GM21825 (cell line): ENCODE data around the gene LGI2.
A peak's percentile ranks its signal among the peaks of the same experiment; 100 is the strongest.

Experiments used
- ATAC-seq: cut with Tn5 transposase; IDR thresholded peaks from one replicate; pipeline ENCODE4 v1.9.1; 2021; ENCODE audit warnings: mild to moderate bottlenecking, moderate library complexity; ENCODE audit not compliant: unreplicated experiment

The LGI2 gene

DNA sequence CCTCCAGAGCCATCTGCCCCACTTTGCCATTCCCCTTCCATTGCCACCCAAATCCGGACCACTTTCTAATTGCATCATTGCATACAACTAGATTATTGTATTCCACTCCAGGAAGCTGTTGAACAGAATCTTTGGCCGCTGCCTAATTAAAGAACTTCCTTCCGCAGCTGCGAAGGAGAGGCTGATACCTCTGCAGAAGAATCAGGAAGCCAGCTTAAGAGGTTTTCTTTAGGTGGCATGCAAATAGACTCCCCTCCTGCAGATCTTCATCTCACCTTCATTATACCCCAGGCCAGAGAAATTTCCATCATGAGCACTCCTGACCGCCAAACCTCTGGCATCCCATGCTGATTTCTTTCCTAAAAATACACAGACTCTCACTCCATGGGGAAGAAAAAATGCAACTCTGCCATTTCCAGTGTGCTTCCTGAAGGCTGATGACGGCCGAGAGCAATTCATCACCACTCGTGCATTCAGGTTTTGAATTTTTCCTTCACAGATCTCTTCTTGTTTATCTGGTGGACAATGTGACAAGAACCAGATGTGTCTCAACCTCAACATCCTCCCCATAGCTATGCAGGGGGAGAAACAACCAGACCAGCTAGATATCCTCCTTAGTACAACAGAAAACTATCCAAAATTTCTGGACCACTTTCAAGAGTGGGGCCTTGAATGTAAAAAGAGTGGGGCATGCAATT is 31.2 kb downstream of the LGI2 start:
- ATAC-seq: no peak

GRCh38 chr4:24995346-24995919 is 35.3 kb downstream of the LGI2 start:
- ATAC-seq: no peak

GRCh38 chr4:24993551-24994080 is 37.1 kb downstream of the LGI2 start:
- ATAC-seq: no peak

DNA sequence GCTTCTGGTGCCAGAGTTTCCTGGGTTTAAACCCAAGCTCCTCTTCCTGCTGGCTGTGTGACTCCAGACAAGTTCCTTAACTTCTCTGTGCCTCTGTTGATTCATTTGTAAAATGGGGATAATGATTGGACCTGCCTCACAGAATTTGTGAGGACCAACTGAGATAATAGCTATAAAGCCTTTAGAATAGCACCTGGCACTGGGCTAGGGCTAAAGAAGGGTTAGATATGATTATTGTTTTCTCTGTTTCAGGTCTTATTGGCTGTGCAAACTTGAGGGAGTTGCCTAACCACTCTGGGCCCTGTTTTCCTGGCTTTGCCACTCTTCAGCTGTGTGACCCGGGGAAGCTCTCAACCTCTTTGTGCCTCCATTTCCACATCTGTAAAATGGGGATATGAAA is 37.8 kb downstream of the LGI2 start:
- ATAC-seq: no peak

- no peak for ATAC-seq
Measured at GRCh38 chr4:24991015-24991414, 39.7 kb downstream of the LGI2 start.

DNA sequence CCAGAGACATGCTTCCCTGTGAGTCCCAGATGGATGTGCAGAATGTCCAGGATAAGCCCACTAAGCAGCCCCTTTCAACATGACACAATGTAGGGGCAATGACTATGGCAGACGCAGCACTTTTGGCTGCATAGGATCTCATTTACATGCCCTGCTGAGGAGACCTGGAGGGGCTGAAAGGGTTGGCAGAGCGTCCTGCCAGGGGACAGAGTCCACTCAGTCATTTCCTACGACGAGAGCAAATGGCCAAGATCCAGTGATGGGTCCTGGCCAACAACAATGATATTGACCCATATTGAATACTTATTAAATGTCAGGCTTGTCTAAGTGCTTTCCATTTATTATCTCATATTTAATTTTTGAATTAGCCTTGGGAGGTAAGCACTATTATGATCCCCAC is 41.4 kb downstream of the LGI2 start:
- no peak for ATAC-seq

GRCh38 chr4:24988776-24989175 is 42.0 kb downstream of the LGI2 start:
- no peak for ATAC-seq

- no peak for ATAC-seq
Measured at GRCh38 chr4:24984602-24985532, 45.9 kb downstream of the LGI2 start.

- no peak for ATAC-seq
Measured at GRCh38 chr4:24980740-24981139, 50.0 kb downstream of the LGI2 start.

DNA sequence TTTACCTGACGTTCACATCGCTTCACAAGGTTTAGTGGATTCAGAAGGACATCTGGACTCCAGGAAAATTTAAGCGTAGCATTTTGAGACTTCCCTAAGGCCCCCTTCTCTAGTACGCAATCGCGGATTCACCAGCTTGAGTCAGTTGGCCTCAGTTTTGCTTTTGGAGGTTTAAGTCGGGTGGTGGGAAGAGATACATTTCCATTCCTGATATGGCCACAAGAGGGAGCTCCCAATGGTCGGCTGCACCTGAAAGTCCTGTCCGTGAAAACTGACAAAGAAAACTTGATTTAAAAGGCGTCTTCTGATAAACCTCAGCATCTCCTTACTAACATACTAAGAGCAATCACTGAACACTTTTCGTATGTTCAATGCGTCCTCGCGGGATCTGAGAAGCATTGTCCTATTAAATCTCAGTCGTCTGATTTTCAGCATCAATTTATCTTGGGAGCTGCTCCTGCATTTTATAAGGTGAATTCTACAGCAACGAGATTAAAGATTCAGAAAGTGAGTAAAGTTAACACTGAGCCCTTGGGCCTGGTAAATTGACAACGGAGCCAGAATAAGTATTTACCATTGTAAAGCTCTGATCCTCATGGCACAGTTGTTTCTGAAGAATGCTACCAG is 50.6 kb downstream of the LGI2 start:
- ATAC-seq: peak; percentile 74

DNA sequence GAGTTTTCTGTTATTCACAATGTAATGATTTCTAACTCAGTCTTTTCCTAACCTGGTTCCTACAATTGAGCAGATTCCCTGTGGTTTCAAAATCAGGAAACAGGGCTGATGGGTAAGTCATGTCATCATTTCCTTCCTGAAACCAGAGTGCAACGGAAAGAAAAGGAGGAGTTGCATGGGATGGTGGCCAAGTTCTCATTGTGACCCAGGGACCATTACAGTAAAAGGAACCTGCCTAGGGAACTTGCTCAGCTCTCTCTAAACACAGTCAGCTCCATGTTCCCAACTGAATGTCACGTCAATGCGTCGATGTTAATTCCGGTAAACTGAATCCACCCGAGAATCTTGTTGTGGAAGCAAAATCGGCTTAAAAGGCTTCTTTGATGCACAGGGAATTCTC is 51.2 kb downstream of the LGI2 start:
- no peak for ATAC-seq

- ATAC-seq: no peak
Measured at GRCh38 chr4:24978291-24979075, 52.3 kb downstream of the LGI2 start.

DNA sequence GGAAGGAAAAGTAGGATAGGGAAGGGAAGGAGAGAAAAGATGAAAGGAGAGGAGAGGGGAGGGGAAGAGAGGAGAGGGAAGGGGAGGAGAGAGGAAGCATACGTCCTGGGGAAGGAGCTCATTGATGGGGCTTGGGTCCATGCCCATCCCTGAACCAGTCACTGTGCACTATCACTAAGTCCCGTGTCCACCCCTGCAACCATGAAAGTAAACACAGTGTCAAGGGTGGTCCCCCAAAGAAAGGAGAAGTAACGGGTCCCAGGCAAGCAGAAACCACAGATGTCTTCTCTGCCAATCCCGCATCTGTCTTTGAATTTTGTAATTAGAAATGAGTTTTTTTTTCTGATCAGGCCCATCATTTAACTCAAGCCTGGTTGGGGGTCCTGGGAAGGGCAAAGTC is 55.2 kb downstream of the LGI2 start:
- ATAC-seq: no peak

- no peak for ATAC-seq
Measured at GRCh38 chr4:24973747-24974601, 56.8 kb downstream of the LGI2 start.

DNA sequence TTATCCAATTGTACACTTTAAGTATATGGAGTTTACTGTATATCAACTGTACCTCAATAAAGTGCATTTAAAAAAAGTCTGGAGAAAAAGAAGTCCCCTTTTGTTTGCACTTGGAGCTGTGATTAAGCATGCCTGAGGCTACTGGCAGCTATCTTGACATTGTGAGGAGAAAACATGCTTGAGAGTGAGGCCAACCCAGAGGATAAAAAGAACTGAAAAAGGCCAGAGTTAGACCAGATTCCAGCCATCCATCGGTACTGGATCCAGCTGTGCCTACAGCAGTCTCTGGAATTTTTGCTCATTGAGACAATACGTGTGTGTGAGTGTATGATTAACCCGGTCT is 57.4 kb downstream of the LGI2 start:
- no peak for ATAC-seq

DNA sequence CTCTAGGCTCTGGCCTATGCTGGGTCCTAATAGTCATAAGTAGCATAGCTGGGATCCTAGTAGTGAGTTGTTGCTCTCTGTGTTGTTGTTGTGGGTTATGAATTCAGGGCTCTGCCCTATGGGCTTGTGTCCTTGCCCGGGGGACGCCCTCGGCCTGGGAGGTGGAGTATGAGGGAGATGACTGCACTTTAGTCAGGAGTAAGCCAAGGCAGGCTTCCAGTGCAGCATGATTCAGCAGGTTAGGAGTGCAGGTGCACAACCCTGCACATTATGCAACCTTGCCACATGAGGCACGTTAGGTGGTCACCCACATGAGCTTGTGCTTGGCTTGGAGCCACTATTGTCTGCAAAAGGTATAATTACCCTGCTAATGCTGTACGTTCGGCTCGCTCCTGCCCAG is 59.6 kb downstream of the LGI2 start:
- no peak for ATAC-seq

DNA sequence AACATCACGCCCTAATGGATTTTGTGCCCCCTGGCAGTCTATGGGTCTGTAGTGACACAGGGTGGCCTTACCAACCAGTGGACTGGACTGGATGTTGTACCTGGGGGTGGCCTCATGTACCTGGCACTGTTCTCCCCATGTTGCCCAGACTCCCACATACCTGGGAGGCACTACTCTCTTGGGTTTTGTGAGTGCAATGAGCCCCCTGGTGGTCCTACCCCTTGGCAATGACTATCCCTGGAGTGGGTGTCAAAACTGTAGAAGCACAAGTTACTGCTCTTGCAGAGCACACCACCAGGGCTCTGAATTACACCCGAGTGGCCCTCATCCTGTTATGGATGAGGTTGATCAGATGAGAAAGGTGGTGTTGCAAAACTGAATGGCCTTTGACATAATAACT is 60.1 kb downstream of the LGI2 start:
- no peak for ATAC-seq

GRCh38 chr4:24970191-24970590 is 60.6 kb downstream of the LGI2 start:
- no peak for ATAC-seq

DNA sequence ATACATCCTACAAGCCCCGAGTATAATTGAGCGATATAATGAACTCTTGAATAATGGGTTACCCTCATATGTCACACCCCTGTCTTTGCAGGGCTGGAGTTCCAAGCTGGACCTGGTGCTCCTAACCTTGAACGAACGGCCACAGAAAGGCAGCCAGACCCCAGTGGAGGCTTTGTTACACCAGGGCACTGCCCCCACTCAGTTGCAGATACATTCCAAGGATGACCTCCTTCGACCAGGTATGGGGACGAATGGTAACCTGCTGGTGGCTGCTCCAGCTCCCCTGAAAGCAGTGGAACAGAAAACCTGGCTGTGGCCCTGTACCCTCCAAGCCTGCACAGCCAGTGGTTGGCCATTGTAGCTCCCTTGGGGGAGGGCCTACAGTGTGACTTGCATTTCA is 61.3 kb downstream of the LGI2 start:
- ATAC-seq: no peak

- ATAC-seq: no peak
Measured at GRCh38 chr4:24968992-24969391, 61.8 kb downstream of the LGI2 start.
